ENCODE data around the gene UGGT1.
"Not testable (repeated sequence)": the region's sequence is repeated elsewhere in the genome, so short reads cannot be mapped to it uniquely, and the experiment has no call there.

The UGGT1 gene

DNA sequence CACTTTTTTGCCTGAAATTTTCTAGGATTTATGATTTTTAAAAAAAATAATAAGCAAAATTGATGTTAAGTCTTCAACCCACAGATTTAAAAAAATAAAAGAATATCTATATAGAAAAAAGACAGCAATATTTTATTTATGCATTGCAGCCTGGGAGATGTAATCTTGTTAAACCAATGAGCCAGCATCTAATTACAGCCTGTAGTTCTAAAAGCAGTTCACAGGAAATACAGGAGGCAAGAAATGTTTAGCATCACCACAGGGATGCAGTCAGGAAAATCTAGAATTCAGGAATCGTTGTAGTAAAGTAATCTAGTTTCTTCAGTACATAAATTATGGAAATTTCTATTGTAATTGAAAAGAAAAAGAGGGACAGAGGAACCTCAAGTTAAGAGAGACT, 17.2 kb downstream of the UGGT1 start:
- no peak for DNase-seq

DNA sequence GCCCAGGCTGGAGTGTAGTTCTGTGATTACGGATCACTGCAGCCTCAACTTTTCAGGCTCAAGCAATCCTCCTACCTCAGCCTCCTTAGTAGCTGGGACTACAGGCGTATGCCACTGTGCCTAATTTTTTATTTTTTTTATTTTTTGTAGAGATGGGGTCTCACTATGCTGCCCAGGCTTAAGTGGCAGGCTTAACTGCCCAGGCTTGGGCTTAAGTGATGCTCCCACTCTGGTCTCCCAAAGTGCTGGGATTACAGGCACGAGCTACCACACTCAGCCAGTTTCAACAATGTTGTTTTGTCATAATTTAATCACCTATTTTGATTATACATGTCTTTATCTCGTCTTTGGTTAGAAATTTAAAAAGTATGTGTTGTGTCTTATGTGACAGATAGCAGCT, 18.2 kb downstream of the UGGT1 start:
- DNase-seq = no peak

DNA sequence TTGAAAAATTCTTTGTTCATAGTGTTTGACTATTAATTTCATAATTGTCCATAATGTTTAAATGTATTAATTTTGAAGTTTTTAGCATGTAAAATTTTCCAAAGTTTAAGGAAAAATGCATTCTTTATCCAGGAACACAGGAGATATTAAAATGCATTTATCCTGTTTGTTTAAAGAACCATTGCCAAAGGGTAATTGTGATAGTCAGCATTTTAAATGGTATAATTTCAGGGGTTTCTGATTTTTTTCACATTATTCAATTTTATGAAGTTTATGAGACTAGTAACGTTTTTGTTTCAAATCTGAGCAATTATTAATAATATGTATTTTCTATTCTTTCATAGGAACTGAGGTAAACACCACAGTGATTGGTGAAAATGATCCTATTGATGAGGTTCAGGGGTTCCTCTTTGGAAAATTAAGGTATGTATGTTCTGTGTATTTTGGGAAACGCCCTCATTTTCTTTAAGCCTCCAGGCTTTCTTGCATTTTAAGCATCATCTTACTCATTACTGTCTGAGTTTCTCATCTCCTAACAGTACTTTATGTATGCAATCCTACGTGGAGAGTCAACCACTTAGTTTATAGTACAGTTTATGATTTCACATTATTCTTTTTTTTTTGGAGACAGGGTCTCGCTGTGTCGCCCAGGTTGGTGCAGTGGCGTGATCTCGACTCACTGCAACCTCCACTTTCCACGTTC, 25.1 kb downstream of the UGGT1 start:
- no peak for DNase-seq

DNA sequence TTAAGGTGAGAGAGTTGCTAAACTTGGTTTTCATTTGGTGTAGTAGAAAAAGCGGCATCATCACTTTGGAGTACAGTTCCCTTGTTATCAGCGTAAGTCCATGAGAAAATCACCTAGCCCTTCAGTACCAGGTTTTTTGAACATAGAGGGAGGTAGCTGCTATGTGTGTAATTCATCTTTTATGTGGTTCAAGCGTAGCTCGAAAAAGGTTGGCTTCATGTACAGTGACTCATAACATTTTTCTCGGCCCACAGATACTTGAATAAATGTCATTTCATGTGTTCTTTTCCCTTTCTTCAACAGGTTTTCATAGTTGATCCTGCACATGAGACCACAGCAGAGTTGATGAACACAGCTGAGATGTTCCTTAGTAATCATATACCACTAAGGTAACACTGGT, 43.6 kb downstream of the UGGT1 start:
- no peak for DNase-seq

DNA sequence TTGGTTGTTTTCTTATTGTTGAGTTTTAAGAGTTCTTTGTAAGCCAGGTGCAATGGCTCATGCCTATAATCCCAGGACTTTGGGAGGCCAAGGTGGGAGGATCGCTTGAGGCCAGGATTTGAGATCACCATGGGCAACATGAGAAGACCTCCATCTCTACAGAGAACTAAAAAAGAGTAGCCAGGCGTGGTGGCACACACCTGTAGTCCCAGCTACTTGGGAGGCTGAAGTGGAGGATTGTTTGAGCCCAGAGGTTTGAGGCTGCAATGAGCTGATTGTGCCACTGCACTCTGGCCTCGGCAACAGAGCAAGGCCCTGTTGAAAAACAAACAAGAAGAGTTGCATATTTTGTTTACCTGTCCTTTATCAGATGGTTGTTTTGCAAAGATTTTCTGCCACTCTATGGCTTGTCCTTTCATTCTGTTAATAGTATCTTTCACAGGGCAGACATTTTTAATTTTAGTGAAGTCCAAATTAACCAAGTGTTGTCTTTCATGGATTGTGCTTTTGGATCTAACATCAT, 46.2 kb downstream of the UGGT1 start:
- no peak for DNase-seq

DNA sequence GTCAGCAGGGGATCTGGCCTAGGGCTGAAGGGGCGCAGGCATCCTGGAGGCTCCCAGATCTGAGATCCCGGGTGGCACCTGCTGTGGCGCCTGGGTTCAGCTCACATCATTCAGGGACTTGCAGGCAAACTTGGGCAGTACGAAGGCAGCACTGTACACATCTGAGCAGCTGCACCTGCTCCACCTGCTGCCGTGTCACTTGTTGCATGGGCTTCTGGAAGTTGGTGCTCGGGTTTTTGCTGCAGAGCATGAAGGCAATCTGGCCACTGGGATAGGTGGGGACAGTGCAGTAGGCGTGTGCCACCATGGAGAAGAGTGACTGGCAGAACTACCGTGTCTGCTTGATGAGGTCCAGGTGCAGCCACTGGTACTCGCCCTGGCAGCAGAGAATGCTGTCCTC, 48.6 kb downstream of the UGGT1 start:
- no peak for DNase-seq

DNA sequence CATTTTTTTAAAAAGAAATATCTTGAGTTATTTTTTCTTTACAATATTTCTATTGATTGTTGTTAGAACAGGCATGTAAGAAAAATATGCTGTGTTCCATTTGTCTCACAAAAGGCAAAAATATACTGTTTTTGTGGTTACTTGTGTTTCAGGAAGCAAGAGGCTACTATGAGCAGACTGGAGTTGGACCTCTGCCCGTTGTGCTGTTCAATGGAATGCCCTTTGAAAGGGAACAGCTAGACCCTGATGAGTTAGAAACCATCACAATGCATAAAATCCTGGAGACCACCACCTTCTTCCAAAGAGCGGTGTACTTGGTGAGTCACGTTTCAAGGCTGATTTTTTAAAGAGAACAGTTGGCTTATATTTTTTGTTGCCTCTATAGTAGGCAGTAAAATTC, 54.7 kb downstream of the UGGT1 start:
- DNase-seq = no peak

DNA sequence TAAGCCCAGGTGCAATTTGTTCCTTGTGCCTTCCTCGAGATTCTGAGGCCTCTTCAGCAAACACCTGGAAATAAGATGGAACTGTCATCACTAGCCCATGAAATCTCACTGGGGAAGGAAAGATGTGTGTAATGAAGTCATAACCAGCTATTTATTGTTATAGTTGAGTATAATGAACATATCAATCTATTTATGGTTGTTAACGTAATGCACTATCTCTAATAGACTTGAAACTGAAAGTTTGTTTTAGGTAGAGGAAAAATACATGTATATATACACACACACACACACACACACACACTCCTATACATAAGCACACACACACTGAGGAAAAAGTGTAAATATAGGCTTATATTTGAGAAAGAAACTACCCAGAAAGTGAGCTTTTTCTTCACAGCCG, 62.8 kb downstream of the UGGT1 start:
- no peak for DNase-seq

DNA sequence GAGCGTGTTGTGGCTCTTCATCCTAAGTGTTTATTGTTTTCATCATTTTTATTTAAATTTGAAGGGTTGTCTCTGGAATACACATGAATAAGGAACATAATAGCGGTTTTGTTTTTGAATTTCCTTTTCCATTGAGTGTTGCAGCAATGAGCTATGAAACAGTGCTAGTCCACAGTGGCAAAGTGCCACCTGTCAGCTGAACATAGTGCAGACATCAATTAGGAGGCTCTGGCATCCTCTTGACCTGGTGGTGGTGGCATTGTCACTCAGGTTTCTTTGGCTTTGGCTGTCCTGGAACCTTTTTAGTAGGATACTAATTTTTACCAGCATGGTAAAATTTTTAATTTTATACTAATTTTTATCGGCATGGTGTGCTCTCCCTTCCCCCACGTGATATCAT, 63.2 kb downstream of the UGGT1 start:
- DNase-seq = no peak

DNA sequence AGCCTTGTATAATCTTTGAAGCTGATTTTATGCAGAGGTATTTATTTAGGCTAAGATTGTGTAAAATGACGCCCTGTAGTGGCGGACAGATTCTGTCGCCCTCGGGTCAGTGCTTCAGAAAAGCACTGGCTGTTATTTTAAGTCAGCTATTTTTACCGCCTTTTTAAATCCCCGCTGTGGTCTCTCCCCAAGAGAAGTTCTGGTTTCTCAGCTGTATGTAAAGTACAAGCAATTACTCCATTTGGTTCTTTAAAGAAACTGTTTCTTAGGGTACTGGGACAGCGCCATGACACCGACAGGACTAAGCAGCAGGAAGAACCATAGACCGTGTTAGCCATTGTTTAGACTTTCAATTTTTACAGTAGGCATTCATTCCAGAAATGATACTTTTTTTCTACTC, 65.0 kb downstream of the UGGT1 start:
- DNase-seq = peak; percentile 81

DNA sequence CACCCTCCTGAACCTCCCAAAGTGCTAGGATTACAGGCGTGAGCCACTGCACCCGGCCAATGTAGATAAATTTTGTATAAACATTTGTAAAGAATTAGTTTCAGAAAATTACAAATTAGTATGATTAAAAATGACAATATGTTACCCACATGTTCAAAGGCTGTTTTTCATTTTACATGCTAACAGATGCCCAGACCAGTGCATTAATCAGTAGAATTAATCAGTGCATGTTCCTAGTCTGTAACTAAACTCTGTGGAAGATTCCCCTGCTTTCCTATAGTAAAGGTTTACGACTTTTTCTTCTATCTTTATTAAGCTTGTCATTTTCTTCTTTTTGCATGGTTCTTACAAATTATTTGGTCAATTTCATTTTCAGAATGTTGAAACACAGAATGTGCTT, 65.8 kb downstream of the UGGT1 start:
- no peak for DNase-seq

DNA sequence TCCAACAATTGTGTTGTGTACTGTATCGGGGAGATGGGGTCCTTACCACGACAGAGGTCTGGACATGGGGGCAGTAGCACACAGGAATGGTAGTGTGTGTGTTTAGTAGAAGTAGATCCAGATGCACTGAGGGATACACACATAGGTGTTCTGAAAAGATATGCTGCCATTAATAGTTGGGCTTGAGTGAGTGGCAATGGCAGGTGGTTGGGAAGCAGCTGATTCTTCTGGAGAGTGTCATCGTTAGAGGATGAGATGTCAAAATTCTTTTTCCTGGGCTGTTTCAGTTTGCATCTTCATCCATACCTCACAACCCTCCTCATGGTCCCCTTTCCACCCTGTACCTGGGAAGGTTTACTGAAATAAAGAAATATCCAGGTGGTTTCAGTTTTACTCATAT, 66.6 kb downstream of the UGGT1 start:
- DNase-seq = no peak

DNA sequence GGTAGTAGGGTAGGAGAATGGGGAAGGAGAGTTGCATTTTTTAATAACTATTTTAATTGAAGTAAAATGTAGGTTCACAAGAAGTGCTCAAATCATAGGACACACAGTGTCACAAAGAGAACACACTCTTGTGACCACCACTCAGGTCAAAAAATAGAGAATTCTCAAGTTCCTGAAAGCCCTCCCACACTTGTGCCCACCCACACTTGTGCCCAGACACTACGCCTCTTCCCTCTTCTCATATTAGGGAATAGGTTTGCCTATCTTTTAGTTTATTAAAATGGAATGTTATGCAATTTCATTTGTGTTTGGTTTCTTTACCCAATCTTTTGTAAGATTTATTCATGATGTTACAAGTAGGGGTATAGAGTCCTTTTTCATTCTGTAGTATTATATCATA, 67.2 kb downstream of the UGGT1 start:
- DNase-seq = no peak

DNA sequence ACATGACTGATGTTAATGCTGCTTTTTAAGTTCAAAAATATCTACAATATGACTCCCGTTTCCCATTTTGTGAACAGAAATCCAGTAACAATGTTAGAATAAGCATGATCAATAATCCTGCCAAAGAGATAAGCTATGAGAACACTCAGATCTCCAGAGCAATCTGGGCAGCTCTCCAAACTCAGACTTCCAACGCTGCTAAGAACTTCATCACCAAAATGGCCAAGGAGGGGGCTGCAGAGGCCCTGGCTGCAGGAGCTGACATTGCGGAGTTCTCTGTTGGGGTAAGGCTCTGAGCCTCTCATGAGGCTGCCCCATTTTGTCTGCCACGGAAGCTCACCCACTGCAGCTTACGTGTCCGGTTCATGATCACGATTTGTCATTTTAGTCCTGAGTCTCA, 68.4 kb downstream of the UGGT1 start:
- DNase-seq = no peak

DNA sequence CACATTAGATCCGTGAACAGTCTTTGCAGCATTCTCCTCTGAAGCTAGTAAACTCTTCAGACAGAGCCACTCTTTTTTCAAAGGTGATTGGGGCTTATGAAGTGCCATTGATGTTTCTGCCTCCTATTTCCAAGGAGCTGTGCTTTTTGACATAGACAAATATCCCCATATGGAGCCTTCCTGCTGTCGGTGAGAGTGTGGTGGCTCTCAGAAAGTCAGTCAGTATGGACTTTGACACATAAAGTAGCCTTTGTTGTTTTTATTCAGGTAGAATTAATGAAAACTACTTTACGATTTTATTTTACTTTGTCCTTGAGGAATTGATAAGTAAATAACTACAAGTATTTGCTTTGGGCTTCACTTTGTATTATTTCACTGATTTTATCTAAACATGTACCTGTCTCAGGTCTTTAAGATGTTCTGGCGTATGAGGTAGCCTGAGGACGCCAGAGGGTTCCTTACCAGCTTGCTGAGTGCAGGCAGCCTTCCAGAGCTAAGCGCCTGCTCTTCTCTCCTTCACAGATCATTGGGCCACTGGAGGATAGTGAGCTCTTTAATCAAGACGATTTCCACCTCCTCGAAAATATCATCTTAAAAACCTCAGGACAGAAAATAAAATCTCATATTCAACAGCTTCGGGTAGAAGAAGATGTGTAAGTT, 69.7 kb downstream of the UGGT1 start:
- DNase-seq = no peak

DNA sequence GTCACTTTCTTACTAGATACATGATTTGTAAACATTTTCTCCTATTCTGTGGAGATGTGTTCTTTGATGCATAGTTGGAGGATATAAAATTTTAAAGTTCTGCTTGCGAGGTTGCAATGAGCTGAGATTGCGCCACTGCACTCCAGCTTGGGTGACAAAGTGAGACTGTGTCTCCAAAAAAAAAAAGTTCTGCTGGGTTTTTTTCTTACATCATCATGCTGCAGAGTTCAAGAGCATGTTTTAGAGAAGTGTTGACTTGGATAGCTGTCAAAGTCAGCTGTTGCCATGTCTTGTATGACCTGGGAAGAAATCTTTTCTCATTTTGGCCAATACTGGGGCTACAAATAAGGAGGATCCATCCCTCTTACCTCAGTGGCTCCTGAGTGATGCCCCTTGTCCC, 71.3 kb downstream of the UGGT1 start:
- DNase-seq = peak; percentile 83

DNA sequence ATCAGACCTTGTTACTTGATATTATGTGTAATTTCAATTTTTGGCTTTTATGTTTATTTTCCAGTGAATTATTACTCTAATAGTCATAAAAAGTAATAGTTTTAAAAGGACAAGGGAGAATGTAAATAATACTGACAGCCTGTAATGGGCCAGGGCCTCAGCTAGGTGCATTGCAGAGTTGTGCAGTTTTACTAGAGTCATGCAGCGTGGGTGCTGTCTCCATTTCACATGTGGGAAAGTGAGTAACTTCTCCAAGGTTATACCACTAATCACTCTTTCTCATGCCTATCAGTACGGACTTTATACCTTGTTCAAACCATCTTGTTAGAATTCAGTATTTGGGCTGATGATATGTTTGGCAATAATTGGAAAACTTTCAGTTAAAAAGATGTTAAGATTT, 73.3 kb downstream of the UGGT1 start:
- DNase-seq = no peak

DNA sequence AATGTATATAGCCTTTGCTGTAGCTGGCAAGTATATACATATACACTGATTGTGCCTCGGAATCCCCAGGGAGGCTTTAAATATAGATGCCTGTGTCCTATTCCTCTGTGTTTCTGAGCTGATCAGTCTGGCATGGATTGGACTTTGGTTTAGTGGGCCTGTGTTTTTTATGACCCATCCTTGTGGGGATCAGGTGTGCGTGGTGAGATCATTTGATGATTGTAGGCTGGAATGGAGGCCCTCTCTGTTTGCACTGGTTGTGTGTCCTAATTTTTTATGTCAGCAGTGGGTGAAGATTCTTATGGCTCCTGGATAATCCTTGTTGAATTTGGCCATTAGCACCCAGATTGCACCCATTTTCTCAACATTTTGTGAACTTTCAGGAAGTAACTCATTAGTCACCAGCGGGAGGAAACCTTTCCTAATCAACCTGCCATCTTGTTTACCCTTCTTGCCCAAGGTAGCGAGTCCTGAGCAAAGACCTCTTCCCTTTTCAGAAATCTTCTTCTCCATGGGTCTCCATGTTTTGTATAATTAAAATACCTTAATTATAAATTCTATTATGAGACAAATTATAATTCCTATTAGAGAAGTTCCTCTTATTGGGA, 75.8 kb downstream of the UGGT1 start:
- peak; percentile 24 for DNase-seq

DNA sequence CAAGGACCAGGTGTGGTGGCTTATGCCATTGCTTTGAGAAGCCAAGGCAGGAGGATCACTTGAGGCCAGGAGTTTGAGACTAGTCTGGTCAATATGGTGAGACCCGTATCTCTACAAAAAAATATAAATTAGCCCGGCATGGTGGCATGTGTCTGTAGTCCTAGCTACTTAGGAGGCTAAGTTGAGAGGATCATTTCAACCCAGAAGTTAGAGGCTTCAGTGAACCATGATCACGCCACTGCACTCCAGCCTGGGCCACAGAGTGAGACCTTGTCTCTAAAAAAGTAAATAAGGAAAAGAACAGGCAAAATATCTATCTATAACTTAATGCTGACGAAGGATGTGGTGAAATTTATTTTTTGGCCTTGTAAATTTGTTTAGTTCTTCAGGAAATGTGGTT, 78.1 kb downstream of the UGGT1 start:
- DNase-seq = no peak

DNA sequence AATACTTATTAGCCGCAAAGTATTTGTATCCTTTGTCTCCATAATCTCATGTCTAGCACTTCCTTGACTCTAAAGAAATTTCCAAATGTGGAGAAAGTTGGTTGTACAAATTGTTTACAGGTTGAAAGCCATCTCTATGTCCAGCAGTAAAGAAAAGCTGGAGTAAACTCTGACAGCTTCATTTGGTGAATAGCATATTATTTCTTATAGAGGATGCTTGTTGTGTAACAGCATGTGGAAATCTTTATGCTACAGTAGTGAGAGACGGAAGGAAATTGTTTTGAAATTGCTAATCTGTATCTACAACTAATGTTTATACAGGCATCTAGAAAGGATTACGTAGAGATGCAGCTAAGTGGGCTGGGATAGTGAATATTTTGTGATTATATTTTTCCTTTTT, 78.5 kb downstream of the UGGT1 start:
- no peak for DNase-seq

DNA sequence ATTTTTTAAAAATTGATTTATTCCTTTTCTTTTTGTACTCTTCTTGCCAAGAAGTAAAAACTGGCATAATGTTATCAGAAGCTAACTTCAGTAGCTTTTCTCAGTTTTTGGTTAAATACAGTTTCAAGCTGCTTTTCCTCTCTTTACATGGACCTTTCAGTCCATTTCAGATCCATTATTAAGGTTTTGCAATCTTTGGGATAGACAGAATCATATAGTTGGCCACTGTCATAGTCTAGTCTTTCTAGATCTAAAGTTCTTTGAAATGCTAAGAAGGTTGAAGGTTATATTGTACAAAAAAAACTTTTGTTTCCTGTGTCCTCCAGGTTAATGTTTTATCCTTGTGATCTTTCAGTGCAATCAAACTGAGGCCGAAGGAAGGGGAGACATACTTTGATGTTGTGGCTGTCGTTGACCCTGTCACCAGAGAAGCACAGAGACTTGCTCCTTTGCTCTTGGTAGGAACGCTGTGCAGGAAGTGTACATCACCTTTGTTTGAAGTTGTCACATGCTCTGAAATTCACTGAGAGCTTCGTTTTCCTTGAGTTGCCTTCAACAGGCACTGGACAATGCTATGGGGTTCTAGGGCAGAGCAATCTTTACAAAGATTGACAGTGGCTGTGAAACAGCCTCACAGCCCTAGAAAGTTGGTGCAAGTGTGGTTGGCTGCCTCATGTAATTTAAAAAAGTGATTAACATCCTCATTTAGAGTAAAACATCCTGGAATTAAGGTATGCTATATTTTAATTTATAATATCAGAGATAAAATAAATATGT, 79.1 kb downstream of the UGGT1 start:
- DNase-seq = no peak

DNA sequence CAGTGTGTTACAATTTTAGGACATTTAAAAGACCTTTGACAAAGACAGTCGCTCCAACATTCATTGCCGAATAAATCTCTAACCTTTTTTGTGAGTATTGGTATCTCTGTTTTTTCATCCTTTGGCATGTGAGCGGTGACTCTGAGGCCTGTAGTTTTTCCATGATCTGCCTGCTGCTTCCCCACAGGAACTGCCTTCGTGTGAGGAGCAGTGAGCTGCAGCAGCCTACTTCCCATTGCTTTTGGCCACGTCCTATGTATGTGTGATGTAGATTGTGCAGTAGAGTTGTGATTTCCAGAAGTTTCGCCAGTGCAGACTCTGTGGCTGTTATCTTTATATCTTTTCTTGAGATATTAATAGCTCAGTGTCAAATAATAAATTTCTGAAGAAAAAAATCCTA, 79.8 kb downstream of the UGGT1 start:
- DNase-seq = no peak

DNA sequence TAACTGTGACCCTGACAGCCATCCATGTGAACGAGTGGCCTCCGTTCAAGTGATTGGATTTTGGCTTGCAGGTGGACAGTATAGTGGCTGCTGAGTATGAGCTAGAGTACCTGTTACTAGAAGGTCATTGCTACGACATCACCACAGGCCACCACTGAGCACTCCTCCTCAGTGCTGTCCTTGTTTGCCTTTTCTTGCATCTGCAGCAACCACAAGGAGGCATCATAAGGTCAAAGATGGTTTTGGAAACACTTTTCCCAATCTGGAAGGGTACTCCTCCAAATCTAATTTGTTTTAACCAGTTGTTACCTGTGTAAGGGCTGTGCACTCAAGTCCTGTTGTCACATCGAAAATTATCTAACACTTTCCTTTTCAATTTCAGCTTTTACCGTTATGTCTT, 81.2 kb downstream of the UGGT1 start:
- DNase-seq = no peak

DNA sequence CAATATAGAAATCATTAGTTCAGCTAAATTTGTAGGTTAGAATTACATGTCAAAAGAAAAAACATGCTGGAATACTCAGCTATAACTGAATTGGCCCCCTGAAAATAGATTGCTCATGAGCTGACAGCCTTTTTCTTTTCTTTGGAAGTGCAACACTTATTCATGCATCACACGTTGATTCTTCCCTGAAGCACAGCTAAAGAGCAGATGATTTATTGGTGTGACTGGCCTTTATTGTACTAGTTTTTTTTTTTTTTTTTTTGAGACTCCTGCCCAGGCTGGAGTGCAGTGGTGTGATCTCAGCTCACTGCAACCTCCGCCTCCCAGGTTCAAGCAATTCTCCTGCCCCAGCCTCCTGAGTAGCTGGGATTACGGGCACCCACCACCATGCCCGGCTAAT, 83.1 kb downstream of the UGGT1 start:
- DNase-seq = not testable (repeated sequence)
